ENCODE data around the gene SAG.
A peak's percentile ranks its signal among the peaks of the same experiment; 100 is the strongest.

SAG gene

DNA sequence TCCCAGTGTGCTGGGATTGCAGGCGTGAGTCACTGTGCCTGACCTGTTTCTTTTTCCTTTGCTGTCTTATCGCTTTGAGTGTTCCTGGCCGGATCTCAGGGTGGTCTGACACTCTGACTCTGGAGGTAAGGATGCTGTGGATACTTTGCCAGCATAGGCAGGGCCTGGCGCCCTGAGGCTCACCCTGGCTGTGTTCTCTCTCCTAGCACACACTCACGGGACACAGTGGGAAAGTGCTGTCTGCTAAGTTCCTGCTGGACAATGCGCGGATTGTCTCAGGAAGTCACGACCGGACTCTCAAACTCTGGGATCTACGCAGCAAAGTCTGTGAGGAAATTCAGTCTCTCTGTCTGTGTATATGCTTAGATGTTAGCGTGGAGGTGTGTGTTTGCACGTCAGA, 18.0 kb upstream of the SAG start:
- DNase-seq, result no peak

DNA sequence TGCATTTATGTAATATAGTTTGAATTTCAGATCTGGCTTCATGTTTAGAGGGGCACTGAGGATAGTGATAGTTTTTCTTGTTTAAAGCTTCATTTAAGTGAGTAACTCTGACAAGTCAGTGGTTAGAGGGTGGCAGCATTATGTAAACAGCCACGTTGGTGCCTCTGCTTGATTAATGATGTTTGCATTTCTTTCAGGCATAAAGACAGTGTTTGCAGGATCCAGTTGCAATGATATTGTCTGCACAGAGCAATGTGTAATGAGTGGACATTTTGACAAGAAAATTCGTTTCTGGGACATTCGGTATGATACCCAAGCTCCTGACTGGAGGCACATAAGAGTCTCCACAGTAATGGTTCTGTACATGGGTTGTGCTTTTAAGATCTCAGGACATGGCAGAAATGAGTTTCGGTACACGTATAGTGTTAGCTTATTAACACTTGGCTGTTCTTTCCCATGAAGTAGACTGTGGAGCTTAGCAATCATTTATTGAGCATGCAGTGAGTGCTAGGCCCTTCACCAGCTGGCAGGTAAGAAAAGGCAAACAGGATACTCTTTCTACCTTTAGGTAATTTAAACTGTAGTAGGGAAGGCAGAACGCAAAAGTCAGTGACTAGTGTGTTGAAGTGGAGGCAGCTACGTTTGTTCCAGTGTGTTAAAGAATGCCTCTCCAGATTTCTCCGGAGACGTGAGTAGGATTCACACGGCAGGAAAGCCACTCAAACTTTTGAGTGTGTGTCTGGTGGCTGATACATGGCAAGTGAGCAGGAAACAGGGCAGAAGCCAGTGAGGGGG, 17.4 kb upstream of the SAG start:
- no peak for DNase-seq

DNA sequence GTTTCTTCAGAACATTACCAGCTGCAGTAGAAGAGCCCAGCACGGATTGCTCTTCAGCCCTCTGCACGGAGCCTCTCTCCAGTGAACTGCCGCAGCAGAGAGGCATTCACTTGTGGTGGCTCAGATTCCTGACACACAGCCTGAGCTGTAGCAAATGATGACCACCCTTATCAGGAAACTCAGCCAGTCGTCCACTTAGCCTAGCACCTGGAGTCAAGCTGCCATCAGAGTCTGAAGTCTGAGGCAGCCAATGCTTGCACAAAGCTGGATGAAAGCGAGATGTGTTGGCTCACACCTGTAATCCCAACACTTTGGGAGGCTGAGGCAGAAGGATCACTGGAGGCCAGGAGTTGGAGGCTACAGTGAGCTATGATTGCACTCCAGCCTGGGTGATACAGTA, 11.7 kb upstream of the SAG start:
- no peak for DNase-seq

DNA sequence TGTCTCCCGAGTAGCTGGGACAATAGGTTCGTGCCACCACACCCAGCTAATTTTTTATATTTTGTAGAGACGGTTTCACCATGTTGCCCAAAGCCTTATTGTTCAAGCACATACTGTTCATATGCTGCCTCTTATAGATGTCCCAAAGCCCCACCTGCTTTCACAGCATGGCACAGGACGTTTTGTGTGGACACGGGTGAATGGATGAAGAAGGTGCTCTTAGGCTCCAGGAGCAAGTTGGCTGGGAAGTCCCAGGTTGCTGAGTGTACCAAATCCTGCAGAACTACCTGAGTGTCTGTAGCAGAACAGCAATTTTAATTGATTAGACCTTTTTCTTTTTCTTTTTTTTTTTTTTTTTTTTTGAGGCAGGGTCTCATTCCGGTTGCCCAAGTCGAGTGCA, 10.5 kb upstream of the SAG start:
- DNase-seq, result no peak

DNA sequence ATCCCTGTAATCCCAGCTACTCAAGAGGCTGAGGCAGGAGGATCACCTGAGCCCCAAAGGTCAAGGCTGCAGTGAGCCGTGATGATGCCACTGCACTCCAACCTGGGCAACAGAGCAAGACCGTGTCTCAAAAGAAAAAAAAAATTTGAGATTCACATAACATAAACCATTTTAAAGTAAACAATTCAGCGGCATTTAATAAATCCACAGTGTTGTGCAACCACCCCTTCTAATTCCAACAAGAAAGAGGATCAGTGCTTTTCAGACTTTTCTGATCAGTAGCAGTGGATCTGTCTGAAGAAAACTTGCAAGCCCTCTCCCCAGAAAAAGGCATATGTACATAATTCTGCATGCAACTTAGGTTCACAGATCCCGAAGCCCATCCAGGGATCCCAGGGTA, 7.2 kb upstream of the SAG start:
- DNase-seq, result no peak

DNA sequence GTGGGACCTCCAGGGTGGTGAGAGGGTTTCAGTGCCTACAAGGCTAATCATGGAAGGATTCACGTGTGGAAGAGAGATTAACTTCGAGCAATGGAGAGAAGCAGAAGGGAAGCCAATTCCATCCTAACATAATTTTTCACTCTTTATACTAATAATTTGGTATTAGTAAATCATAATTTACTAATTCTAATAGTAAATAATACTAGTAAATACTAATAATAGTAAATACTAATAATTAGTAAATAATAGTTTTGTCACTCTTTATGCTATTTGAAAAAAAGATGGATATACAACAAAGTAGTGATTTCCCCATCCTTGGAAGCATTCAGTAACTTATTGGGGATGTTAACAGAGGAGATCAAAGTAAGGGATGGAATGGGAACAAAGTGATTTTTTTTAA, 6.4 kb upstream of the SAG start:
- DNase-seq, result no peak

DNA sequence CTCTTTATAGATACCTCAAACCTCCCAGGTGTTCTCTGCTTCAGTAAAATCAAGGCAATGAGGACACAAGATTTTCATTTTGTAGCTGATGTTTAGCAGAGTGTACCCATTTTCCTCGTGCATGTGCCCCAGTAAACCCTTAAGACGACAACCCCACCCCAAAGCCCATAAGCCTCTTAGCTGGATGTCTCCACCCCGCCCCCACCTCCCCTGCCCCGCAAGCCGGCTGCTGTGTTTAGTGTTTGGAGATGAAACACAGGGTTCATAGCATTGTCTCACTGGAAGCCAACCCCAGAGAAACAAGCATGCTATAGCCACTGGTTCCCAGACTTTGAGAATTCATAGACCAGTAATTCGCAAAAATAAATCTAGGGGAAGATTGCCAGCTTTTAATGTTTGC, 5.8 kb upstream of the SAG start:
- DNase-seq, result no peak

DNA sequence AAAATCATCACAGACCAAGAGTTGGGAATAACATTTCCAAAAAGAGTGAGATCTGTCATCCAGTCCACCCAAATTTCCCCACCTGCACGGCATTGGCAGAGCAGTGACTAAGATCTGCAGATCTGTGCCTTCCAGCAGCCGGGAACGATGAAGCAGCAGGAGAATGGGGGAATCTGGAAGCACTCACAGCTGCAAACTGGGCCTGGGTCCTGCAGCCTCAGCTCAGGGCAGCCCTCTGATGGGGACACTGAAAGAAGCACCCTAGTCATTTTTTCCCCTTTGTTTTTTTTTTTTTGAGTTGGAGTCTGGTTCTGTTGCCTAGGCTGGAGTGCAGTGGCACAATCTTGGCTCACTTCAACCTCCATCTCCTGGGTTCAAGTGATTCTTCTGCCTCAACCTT, 4.4 kb upstream of the SAG start:
- no peak for DNase-seq

DNA sequence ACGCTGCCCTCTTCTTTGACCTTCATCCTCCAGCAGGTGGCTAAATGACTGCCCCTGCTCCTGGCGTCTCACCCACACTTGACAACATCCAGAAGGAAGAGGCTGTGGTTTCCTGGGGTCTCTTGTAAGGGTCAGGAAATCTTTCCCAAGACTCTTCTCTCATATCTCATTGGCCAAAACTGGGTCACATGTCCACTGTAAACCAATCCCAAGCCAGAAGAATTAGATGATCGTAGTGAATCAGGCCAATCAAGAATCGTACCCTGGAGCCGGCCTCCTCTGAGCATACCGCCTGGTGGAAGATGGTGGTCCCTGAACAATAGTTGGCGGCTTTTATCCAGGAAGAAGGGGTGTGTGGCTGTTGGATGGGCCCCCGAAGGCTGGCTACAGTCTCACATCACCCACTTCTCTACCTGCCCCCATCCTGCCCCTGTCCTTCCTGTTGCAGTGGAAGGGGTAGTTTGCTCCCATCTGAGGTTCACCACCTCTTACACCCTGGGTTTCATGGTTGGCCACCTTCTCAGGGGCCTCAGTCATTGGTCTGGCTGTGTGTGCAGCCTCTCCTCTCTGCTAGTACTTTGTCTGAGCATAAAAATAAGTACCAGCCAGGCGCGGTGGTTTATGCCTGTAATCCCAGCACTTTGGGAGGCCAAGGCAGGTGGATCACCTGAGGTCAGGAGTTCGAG, 3.8 kb downstream of the SAG start:
- no peak for DNase-seq

DNA sequence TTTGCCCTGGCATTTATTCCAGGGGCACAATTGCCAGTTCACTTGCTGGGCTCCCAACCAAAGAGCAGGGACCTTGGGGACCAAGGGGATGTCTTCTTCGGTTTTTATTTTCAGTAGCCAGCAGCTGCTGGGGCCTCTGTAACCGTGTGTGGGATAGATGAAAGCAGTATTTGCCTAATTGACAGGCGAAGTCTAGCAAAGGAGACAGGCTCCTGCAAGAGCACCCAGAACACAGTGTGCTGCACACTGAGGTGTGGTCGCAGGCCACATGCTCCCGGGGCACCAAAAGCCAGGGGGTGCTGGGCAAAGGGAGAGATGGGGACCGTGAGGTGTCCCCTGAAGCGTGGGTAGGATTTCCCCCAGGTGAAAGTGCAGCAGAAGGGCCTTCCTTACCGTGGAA, 5.3 kb downstream of the SAG start:
- no peak for DNase-seq

DNA sequence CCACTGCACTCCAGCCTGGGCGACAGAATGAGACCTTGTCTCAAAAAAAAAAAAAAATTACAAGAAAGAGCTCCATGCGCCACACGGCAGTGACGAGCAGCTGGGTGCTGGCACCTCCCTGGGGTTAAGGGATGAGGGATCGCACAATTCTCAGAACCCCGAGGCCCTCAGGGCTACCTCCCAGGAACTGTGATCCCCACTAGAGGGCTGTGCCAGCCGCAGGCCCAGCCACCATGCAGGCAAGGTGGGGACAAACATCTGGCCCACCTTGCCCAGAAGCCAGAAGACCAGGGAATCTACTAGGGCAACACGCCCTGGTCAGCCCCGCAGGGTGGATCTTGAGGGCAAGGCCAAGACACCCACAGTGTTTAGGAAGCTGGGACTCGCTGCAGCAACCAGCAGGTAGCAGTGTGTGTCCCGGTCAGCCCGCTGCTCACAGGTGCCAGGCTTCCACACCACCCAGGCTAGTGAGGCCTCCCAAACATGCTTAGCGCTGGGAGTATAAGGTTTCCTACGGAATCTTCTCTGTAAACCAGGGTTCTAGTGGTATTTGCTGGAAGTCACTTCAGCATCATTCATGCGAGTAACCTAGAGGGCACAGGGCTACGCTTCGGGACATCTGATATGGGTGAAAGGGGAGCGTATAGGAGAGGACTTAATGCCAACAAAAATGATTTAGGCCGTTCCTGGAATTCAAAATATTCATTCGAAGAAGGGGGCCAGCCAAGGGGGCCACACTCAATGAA, 6.7 kb downstream of the SAG start:
- DNase-seq, result no peak

DNA sequence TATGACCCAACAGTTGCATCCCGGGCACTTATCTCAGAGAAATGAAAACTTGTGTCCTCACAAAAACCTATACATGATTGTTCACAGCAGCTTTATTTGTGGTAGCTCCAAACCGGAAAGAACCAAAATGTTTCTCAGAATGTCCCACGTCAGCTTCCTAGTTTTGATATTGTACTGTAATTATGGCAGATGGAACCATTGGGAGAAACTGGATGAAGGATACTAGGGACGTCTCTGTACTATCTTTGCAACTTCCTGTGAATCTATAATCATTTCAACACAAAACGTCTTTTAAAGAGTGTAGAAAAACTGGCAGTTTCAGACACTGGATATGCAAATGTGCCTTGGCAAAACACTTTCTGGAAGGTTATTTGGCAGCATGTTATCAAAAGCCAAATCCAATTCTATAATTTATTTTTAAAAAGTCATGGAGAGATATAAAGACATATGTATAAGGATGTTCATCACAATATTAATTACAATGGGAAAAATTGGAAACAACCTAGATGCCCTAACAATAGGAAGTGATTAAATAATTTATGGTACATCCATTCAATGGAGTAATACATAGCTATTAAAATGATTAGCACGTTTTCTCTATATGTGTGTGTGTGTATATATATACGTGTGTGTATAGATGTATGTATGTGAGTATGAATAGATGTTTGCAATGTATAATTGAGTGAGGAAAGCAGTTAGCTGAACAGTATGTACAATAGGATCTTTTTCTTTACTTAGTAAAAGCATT, 9.8 kb downstream of the SAG start:
- no peak for DNase-seq

DNA sequence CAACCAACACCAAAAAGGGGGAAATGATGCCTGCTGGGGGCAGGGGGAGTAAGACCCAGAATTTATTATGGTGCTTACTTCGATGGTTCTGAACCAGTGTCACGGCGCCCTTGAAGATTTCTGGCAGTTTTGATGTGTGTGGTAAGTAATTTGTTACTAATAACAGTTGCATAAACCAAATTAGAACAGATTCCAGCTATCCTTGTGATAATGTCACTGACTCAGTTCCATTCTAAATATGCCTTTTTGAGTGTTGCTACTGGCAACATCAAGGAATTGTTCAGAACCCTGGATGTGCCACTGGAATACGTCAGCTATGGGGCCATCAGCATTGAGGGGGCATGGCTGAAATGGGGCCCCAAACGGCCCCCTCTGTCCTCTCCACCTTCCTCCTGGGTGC, 11.6 kb downstream of the SAG start:
- DNase-seq, result no peak

DNA sequence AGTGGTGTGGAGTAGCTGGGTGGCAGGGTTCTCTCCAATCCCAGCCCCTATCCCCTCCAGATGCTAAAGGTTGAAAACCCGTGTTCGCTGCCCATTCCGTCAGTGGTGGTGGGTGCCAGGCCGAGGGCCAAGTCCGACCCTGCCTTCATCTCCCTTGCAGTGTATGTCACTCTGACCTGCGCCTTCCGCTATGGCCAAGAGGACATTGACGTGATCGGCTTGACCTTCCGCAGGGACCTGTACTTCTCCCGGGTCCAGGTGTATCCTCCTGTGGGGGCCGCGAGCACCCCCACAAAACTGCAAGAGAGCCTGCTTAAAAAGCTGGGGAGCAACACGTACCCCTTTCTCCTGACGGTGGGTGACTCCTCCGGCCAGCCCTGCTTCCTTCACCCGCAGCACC, 12.9 kb downstream of the SAG start:
- no peak for DNase-seq

DNA sequence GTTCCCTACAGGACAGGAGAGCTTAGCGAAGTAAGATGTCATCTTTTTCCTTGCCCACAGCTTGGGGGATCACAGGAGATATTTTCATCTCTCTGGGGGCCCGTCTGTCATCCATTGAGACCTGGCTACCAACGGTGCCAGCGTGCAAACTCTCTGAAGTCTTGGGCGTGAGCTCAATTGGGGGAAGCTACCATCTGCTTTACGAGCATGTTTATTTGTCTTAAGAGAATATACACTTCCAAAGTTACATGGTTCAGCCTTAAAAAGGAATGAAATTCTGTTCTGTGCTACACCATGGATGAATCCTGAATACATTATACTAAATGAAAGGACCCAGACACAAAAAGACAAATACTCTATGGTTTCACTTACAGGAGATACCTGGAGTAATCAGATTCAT, 13.6 kb downstream of the SAG start:
- DNase-seq, result no peak

DNA sequence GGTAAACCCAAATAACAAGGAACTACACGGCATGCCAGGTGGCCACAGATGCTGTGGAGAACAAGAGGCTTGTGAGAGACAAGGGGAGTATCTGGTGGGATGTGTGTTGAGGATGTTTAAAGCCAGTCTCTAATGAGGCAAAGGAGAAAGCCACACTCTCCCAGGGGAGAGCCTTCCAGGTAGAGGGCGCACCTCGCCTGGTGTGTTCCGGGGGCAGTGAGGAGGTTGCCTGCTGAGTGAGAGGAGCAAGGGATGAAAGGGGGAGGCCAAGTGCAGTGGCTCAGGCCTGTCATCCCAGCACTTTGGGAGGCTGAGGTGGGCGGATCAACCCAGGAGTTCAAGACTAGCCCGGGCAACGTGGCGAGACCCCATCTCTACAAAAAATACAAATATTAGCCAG, 16.2 kb downstream of the SAG start:
- DNase-seq, result no peak

DNA sequence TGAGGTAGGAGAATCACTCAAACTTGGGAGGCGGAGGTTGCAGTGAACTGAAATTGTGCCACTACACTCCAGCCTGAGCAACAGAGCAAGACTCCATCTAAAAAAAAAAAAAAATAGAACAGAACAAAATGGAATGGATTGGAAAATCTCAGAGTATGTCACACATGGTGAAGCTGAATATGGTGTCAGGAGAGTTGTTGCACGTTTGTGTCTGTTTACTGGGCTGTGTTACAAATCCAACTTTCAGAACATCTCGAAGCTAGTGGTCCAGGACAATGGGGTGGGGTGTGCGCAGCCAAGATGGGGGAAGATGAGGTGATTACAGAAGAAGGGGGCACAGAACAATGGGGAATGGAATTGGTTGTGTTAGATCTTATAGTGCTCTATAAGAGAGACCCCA, 17.6 kb downstream of the SAG start:
- no peak for DNase-seq

DNA sequence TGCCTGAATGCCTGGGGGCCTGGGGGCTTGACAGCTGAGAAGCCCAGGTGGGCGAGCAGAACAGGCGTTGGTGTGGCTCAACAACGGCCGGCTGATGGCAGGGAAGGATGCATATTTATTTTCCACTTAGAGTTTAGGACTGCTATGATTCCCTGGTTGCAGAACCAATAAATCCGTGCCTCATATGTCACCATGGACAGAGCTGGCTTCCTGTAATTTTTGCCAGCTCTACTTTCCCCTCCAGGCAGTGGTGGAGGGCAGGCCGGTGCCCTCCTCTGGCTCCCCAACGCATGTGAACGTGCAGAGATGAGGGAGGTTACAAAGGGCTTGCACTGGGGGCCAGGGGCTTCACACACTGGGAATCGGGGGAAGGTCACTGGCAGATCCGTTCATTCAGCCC, 18.2 kb downstream of the SAG start:
- no peak for DNase-seq

DNA sequence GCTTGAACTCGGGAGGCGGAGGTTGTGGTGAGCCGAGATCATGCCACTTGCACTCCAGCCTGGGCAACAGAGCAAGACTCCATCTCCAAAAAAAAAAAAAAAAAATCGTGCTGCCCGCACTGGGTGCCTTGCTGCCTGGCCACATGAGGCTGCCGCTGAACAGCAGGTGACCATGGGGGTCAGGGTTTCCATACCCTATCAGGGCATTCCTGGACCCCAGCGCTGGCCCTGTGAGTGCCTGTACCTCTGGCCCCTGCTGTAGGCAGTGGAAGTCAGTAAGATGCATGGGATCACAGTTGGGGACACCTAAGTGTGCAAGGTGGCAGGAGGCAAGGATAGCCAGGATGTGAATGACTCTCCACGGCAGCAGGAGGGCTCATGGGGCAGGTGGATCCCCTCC, 18.9 kb downstream of the SAG start:
- no peak for DNase-seq

DNA sequence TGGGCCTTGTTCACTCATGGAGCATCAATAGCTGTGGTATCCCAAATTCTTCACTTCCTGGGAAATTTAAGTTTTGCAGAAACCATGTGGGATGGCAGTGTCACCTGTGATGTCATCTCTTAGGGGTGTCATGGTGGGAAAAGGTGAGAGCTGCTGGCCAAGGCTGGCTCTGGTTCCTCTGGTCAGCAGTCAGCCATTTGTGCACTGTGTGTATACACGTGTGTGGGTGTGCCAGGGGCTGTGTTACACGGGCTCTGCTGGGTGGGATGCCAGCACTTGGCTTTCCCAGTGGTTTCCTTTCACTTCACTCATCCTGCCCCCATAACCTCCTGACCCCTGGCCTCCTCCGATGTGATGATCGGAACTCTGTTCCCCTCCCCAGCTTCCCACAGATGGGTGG, 21.3 kb downstream of the SAG start:
- DNase-seq, result no peak

DNA sequence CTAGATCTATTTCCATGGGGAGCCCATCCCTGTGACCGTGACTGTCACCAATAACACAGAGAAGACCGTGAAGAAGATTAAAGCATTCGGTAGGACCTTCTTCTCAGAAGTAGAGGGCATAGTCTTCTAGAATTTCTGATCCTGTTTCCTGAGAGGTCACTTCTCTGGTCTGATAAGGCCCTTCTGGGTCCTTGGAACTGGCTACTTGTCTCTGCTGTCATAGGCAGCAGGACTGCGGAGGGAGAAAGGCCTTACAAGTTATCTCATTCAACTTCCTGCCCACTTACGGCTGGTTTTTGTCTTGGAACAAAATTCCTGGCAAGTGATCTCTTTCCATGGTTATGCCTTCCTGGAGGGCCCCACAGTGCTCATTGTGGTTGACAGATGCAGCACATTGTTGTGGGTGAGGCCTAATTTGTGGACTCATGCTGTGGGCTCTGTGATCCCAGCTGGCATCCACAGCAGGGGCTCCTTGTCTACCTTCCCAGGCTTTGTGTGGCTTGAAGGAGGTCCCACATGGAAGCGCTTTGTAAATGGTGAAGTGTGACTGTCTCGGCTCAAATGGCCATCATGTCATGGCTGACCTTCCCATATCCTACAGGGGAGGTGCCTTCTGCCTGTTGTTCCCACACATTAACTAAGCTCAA, 22.0 kb downstream of the SAG start:
- no peak for DNase-seq

DNA sequence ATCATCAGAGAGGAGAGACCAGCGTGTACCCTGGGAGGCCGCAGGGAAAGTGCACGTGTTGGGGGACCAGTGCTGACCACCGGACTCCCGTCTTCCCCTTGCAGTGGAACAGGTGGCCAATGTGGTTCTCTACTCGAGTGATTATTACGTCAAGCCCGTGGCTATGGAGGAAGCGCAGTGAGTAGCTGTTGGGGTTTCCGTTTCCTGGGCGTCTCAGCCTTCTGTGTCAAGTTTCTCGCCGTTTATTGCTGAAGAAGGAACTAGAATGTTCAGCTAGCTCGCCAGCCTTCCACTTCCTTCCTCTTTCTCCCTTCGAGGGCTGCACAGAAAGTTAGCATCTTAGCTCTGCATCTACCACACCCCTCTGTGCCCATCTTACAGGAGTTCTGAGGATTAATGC, 23.9 kb downstream of the SAG start:
- peak; percentile 59 for DNase-seq

DNA sequence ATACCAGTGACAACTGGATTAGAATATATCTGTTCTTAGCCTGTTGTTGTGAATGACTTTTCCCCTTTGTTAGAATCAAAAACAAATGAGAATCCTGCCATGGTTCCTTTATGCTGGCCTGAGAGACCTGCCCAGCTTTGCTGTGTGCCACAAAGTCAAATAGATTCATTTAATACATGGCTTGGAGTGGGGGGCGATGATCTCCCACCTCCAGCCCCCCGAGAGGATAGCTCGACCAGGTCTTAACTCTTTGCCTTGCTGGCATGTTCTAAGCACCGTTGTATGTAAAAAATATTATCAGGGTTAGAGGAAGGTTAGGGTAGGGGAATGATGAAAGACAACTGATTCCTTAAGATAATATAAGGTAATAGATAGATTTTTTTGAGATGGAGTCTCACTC, 24.5 kb downstream of the SAG start:
- no peak for DNase-seq

All from T-helper 9 cell (primary cell).